ENCODE results near the gene MAGT1. TPM values are rescaled to one million over a fixed set of nuclear protein-coding genes. Genes with fewer than 3 reads are reported as not detected.

The MAGT1 gene
- total and polyA plus RNA-seq, 2 of the 4 experiments (the other 2 are of a cell fraction), result 27.3 to 74.7 TPM

GRCh38 chrX:77936299-77936698, 41.1 kb upstream of the MAGT1 start:
- TF ChIP-seq CEBPB (IDR thresholded peaks at IDR 0.05; ENCODE audit: low read depth, low read length), result peak; percentile 85
- TF ChIP-seq, protein P1, sequence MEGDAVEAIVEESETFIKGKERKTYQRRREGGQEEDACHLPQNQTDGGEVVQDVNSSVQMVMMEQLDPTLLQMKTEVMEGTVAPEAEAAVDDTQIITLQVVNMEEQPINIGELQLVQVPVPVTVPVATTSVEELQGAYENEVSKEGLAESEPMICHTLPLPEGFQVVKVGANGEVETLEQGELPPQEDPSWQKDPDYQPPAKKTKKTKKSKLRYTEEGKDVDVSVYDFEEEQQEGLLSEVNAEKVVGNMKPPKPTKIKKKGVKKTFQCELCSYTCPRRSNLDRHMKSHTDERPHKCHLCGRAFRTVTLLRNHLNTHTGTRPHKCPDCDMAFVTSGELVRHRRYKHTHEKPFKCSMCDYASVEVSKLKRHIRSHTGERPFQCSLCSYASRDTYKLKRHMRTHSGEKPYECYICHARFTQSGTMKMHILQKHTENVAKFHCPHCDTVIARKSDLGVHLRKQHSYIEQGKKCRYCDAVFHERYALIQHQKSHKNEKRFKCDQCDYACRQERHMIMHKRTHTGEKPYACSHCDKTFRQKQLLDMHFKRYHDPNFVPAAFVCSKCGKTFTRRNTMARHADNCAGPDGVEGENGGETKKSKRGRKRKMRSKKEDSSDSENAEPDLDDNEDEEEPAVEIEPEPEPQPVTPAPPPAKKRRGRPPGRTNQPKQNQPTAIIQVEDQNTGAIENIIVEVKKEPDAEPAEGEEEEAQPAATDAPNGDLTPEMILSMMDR (conservative IDR thresholded peaks at IDR 0.05; ENCODE audit: low read depth, low read length), result no peak
- no peak for TF ChIP-seq MAZ (IDR thresholded peaks at IDR 0.05; ENCODE audit: borderline replicate concordance, low read depth, low read length)
- ATAC-seq (ENCODE audit: low read depth) (peak; percentile 48; the same call in 1 of the 2 replicates), DNase-seq (peak; percentile 27)
- H3K9me3 ChIP-seq (ENCODE audit: control insufficient read depth, insufficient read depth, low read length), result no peaks in the 10 kb centered on the region
- H3K4ac ChIP-seq (ENCODE audit: low read depth, low read length), result no peak overlapping the region
- no peaks in the 10 kb centered on the region for H4K20me1 ChIP-seq (ENCODE audit: insufficient read depth, low read length)
- in situ Hi-C loops (cut with MboI; ENCODE audit: low sequenced_read_pairs), result no loop called here
- no peak overlapping the region for H2AK5ac ChIP-seq (ENCODE audit: low read depth, low read length)
- H3K9ac ChIP-seq (ENCODE audit: low read depth, low read length), result no peak overlapping the region
- H2AFZ ChIP-seq (replicated peaks; ENCODE audit: low read length, poor library complexity), result no peak overlapping the region
- no peak overlapping the region for H3K4me2 ChIP-seq (ENCODE audit: low read depth, low read length)
- no peaks in the 10 kb centered on the region; the same call in 1 of the 2 replicates for H3K4me1 ChIP-seq (ENCODE audit: control insufficient read depth, insufficient read depth, low read length)
- no peak overlapping the region for H2BK5ac ChIP-seq (ENCODE audit: low read depth, low read length, poor library complexity, severe bottlenecking)
- no peak overlapping the region for H3K23ac ChIP-seq (ENCODE audit: low read depth, low read length)
- POLR2A ChIA-PET (ENCODE audit: unreplicated experiment), result no interaction called here
- no peak overlapping the region for H2BK20ac ChIP-seq (ENCODE audit: low read depth, low read length)
- H2AK9ac ChIP-seq (replicated peaks; ENCODE audit: low read depth, low read length, poor library complexity), result no peak overlapping the region
- no peak overlapping the region for H3K14ac ChIP-seq (replicated peaks; ENCODE audit: low read depth, low read length)
- H3K18ac ChIP-seq (ENCODE audit: low read depth, low read length), result no peak overlapping the region
- H3K79me1 ChIP-seq (ENCODE audit: low read depth in 1 of 2, low read length in 2 of 2), result no peaks in the 10 kb centered on the region; a peak in 2 of 4 replicates
- no peak overlapping the region for H3K4me3 ChIP-seq (ENCODE audit: insufficient read depth, low read depth, low read length)
- intact Hi-C loops (cut with micrococcal nuclease), result no loop called here
- no peaks in the 10 kb centered on the region; the same call in 1 of the 2 replicates for H3K9me1 ChIP-seq (ENCODE audit: insufficient read depth, low read length)
- no peaks in the 10 kb centered on the region for H3K27me3 ChIP-seq (ENCODE audit: control insufficient read depth, insufficient read depth, low read length)
- no peak overlapping the region for H4K5ac ChIP-seq (ENCODE audit: low read depth, low read length)
- H4K91ac ChIP-seq (ENCODE audit: insufficient read depth, low read depth, low read length), result no peak overlapping the region
- no peak overlapping the region for H2BK15ac ChIP-seq (ENCODE audit: low read depth, low read length)
- CTCF ChIA-PET, result no interaction called here
- no peak overlapping the region for H2BK120ac ChIP-seq (ENCODE audit: low read depth, low read length)
- H3K36me3 ChIP-seq (ENCODE audit: control insufficient read depth, insufficient read depth, low read length), result no peaks in the 10 kb centered on the region
- dilution Hi-C loops (cut with HindIII; ENCODE audit: low sequenced_read_pairs, unreplicated experiment), result no loop called here
- H3K56ac ChIP-seq (ENCODE audit: extremely low read depth, insufficient read depth, low read length), result no peak overlapping the region
- H3K27ac ChIP-seq (ENCODE audit: insufficient read depth, low read length), result no peak overlapping the region
- BruUV-seq (replicated peaks), result no TSS peak
- no peak overlapping the region for H4K8ac ChIP-seq (ENCODE audit: low read depth in 2 of 2, low read length in 2 of 2)

Data from IMR-90 (cell line).